SK-N-SH (cell line): ENCODE data around the gene TBC1D9B. TPM values are rescaled to one million over a fixed set of nuclear protein-coding genes. Genes with fewer than 3 reads are reported as not detected.

ENCODE experiments used
- CTCF ChIA-PET: fragments of 300-600, 350-600 bp; formaldehyde crosslinking; extraction: SDS; loops from one replicate; lab custom pipeline; 2021; lab: Yijun Ruan, JAX
- POLR2A ChIA-PET: fragments of 350-600 bp; sonication (Branson Sonifier 250); formaldehyde crosslinking; extraction: SDS; loops from one replicate; lab custom pipeline; 2020; ENCODE audit warnings: antibody characterized with exemption, inconsistent platforms; lab: Yijun Ruan, JAX
- DNase-seq: peaks from one replicate; pipeline ENCODE4 v3.0.0; 2012
- H2AFZ ChIP-seq: fragments of 200-600 bp; sonication (generic); 2 replicates; pipeline ENCODE4 v1.8.1; 2016; ENCODE audit warnings: antibody characterized with exemption, mild to moderate bottlenecking, low read depth
- H3F3A ChIP-seq: fragments of 200-600 bp; sonication (generic); replicated peaks from 2 replicates; pipeline ENCODE3; 2016; ENCODE audit warnings: antibody characterized with exemption, mild to moderate bottlenecking; ENCODE audit not compliant: insufficient read depth
- H3K27ac ChIP-seq, 2 experiments: fragments of 200-500 bp in 1 of 2; fragments of 200-600 bp in 1 of 2; sonication (Bioruptor generic) in 1 of 2; sonication (generic), shearing (Covaris generic) in 1 of 2; 2 replicates each; pipeline versions ENCODE4 v1.5.1 to v1.6.1; 2014 to 2016; ENCODE audit warnings: low read depth in 2 of 2, inconsistent platforms in 1 of 2, low read length in 1 of 2, mild to moderate bottlenecking in 1 of 2, mixed read lengths in 1 of 2
- H3K27me3 ChIP-seq: fragments of 200-600 bp; sonication (generic), shearing (Covaris generic); 2 replicates; pipeline ENCODE4 v1.6.1; 2016; ENCODE audit warnings: mixed run types; ENCODE audit not compliant: insufficient read depth
- H3K36me3 ChIP-seq, 2 experiments: fragments of 200-500 bp in 1 of 2; fragments of 200-600 bp in 1 of 2; sonication (Bioruptor generic) in 1 of 2; sonication (generic) in 1 of 2; replicated peaks in 1 of 2; 2 replicates each; pipeline versions ENCODE3 to v1.5.1; 2014 to 2016; ENCODE audit warnings: low read length in 1 of 2, mild to moderate bottlenecking in 1 of 2; ENCODE audit not compliant: insufficient read depth in 2 of 2, control insufficient read depth in 1 of 2
- H3K4me1 ChIP-seq, 2 experiments: fragments of 200-500 bp in 1 of 2; fragments of 200-600 bp in 1 of 2; sonication (Bioruptor generic) in 1 of 2; sonication (generic), shearing (Covaris generic) in 1 of 2; 2 replicates each; pipeline versions ENCODE4 v1.5.1 to v1.6.1; 2014 to 2016; ENCODE audit warnings: low read depth in 1 of 2, low read length in 1 of 2, mixed run types in 1 of 2; ENCODE audit not compliant: insufficient read depth in 2 of 2, control insufficient read depth in 1 of 2
- H3K4me2 ChIP-seq: fragments of 200-600 bp; sonication (generic), shearing (Covaris generic); 2 replicates; pipeline ENCODE4 v1.6.1; 2017; ENCODE audit warnings: mixed run types
- H3K4me3 ChIP-seq, 2 experiments: fragments of 200-500 bp in 1 of 2; fragments of 200-600 bp in 1 of 2; sonication (Bioruptor generic) in 1 of 2; sonication (generic), shearing (Covaris generic) in 1 of 2; 2 replicates each; pipeline versions ENCODE4 v1.5.1 to v1.8.1; 2014 to 2016; ENCODE audit warnings: low read depth in 2 of 2, inconsistent platforms in 1 of 2, low read length in 1 of 2, mild to moderate bottlenecking in 1 of 2, mixed read lengths in 1 of 2, moderate library complexity in 1 of 2
- H3K79me2 ChIP-seq: fragments of 200-600 bp; sonication (generic); 2 replicates; pipeline ENCODE4 v1.8.1; 2017; ENCODE audit warnings: mild to moderate bottlenecking; ENCODE audit not compliant: insufficient read depth
- H3K9ac ChIP-seq: fragments of 200-600 bp; sonication (generic); 2 replicates; pipeline ENCODE4 v1.6.1; 2017; ENCODE audit warnings: mixed run types
- H3K9me2 ChIP-seq: fragments of 200-600 bp; sonication (generic); 2 replicates; pipeline ENCODE4 v1.6.1; 2017; ENCODE audit warnings: mixed run types
- H3K9me3 ChIP-seq: fragments of 200-600 bp; sonication (generic); 2 replicates; pipeline ENCODE4 v1.6.1; 2017; ENCODE audit warnings: mixed run types, mild to moderate bottlenecking, moderate library complexity
- H4K20me1 ChIP-seq: fragments of 200-600 bp; sonication (generic); 2 replicates; pipeline ENCODE4 v1.6.1; 2017; ENCODE audit warnings: mild to moderate bottlenecking, mixed run types; ENCODE audit not compliant: insufficient read depth
- CTCF ChIP-seq: fragments of 200-600 bp; sonication (generic); IDR thresholded peaks from 2 replicates; pipeline ENCODE4 v1.6.1; 2017; ENCODE audit warnings: antibody characterized with exemption, mild to moderate bottlenecking, moderate library complexity
- EP300 ChIP-seq, 2 experiments: IDR thresholded peaks; 2 replicates each; pipeline versions ENCODE4 v1.4.0 to v1.6.1; 2012; ENCODE audit warnings: borderline replicate concordance in 1 of 2, low read depth in 1 of 2, low read length in 1 of 2
- EZH2phosphoT487 ChIP-seq: fragments of 200-600 bp; sonication (generic); IDR thresholded peaks from 2 replicates; pipeline ENCODE4 v1.6.1; 2017; ENCODE audit warnings: low read depth, mixed run types, mild to moderate bottlenecking, antibody characterized with exemption, moderate library complexity, borderline replicate concordance
- FOXJ3 ChIP-seq: sonication (generic); formaldehyde crosslinking; IDR thresholded peaks from 2 replicates; pipeline ENCODE4 v1.5.1; 2020; ENCODE audit warnings: mild to moderate bottlenecking, missing genetic modification reagents
- GATA2 ChIP-seq: sonication (generic); formaldehyde crosslinking; IDR thresholded peaks from 2 replicates; pipeline ENCODE4 v1.5.0; 2020; ENCODE audit warnings: mild to moderate bottlenecking, missing genetic modification reagents
- JUND ChIP-seq: IDR thresholded peaks from 2 replicates; pipeline ENCODE4 v1.4.0; 2012
- MAX ChIP-seq: IDR thresholded peaks from 2 replicates; pipeline ENCODE4 v1.4.0; 2012; ENCODE audit warnings: low read depth
- NRF1 ChIP-seq: IDR thresholded peaks from 2 replicates; pipeline ENCODE4 v1.6.1; 2012; ENCODE audit warnings: low read depth, mild to moderate bottlenecking, low read length
- PBX3 ChIP-seq: IDR thresholded peaks from 2 replicates; pipeline ENCODE4; 2012
- POLR2AphosphoS5 ChIP-seq: IDR thresholded peaks from 2 replicates; pipeline ENCODE4 v1.6.1; 2012; ENCODE audit warnings: low read depth, low read length
- RAD21 ChIP-seq: IDR thresholded peaks from 2 replicates; pipeline ENCODE4 v1.6.1; 2012; ENCODE audit warnings: mild to moderate bottlenecking, low read length
- RCOR1 ChIP-seq: fragments of 150-350 bp; IDR thresholded peaks from 2 replicates; pipeline ENCODE4 v1.6.1; 2017; ENCODE audit warnings: antibody characterized with exemption, low read length
- REST ChIP-seq: IDR thresholded peaks from 2 replicates; pipeline ENCODE4 v1.6.1; 2012; ENCODE audit warnings: mild to moderate bottlenecking, low read depth, low read length, moderate library complexity
- RXRA ChIP-seq: IDR thresholded peaks from 2 replicates; pipeline ENCODE4 v1.4.0; 2012; ENCODE audit warnings: low read depth, mild to moderate bottlenecking, borderline replicate concordance
- SMC3 ChIP-seq: IDR thresholded peaks from 2 replicates; pipeline ENCODE4 v1.6.1; 2012; ENCODE audit warnings: low read depth, low read length, improper control_type of control experiment
- TCF12 ChIP-seq: IDR thresholded peaks from 2 replicates; pipeline ENCODE4 v1.4.0; 2012
- ZBTB33 ChIP-seq: IDR thresholded peaks from 2 replicates; pipeline ENCODE4 v1.4.0; 2012; ENCODE audit warnings: low read depth, borderline replicate concordance
- WGBS: methylation state at CpG from one replicate; pipeline ENCODE4 v1.1.6; 2017; ENCODE audit warnings: low lambda C conversion rate; 5-methylcytosine and 5-hydroxymethylcytosine counted together
- polyA plus RNA-seq, 3 experiments: library from polyadenylated mRNA; depleted of rRNA; stranded (reverse); fragments of >200 nt; gene quantifications; 2 replicates each; pipeline ENCODE4 v1.2.3, GENCODE V29; 2012

The TBC1D9B gene
- polyA plus RNA-seq, 1 of the 3 experiments (the other 2 are of a cell fraction) = 75.6 TPM

- TF ChIP-seq FOXJ3 = no peak
- no peak for TF ChIP-seq RCOR1
Observed at GRCh38 chr5:179904463-179905160, 3.1 kb downstream of the TBC1D9B start (continued).

GRCh38 chr5:179902763-179903158 is 4.9 kb downstream of the TBC1D9B start:
- H3K4me1 ChIP-seq = peaks cover 0 to 9% of the 10 kb centered on the region in 2 experiments; a peak in 2 of 4 replicates
- H3K9ac ChIP-seq = no peak overlapping the region
- no peaks in the 10 kb centered on the region for H3K9me2 ChIP-seq
- H3K27ac ChIP-seq = no peak overlapping the region
- no peak for DNase-seq
- peaks cover 16% of the 10 kb centered on the region; the same call in 1 of the 2 replicates for H4K20me1 ChIP-seq
- no peak overlapping the region for H2AFZ ChIP-seq
- ChIA-PET POLR2A (no interaction called here), CTCF (interaction anchor here (1.6 kb wide), 1 partner anchor 11 kb away, joined by 3 read pairs; no protein-coding TSS in a partner anchor)
- H3K4me2 ChIP-seq = no peak overlapping the region
- no peak overlapping the region for H3K4me3 ChIP-seq
- H3K9me3 ChIP-seq = no peaks in the 10 kb centered on the region
- peaks cover 39 to 42% of the 10 kb centered on the region in 2 experiments for H3K36me3 ChIP-seq
- peaks cover 53% of the 10 kb centered on the region for H3K79me2 ChIP-seq
- no peaks in the 10 kb centered on the region for H3F3A ChIP-seq
- no peaks in the 10 kb centered on the region for H3K27me3 ChIP-seq
- WGBS = 100% methylated on average over 1 of the region's 7 CpGs
- TF ChIP-seq POLR2AphosphoS5 = no peak
- TF ChIP-seq JUND = no peak
- TF ChIP-seq TCF12 = no peak
- TF ChIP-seq EP300 (IDR thresholded peaks at IDR 0.05; ENCODE audit: borderline replicate concordance in 1 of 2, low read depth in 1 of 2, low read length in 1 of 2) = no peak
- no peak for TF ChIP-seq PBX3
- TF ChIP-seq RAD21 = no peak
- TF ChIP-seq MAX = no peak
- no peak for TF ChIP-seq GATA2
- TF ChIP-seq ZBTB33 = no peak
- TF ChIP-seq SMC3 = no peak
- TF ChIP-seq REST = no peak
- TF ChIP-seq CTCF = no peak
- TF ChIP-seq RCOR1 = no peak
- no peak for TF ChIP-seq NRF1
- TF ChIP-seq EZH2phosphoT487 = no peak
- TF ChIP-seq RXRA = no peak
- TF ChIP-seq, all 33 proteins: peak for 0
